CD14-positive monocyte (primary cell): ENCODE measurements around the gene TOR1AIP2. TPM values are rescaled to one million over a fixed set of nuclear protein-coding genes. Genes with fewer than 3 reads are reported as not detected.
A peak's percentile ranks its signal among the peaks of the same experiment; 100 is the strongest.

Experiments
- DNase-seq, 3 donors: peaks; one replicate each; pipeline ENCODE4 v3.0.0-alpha.2; 2011 to 2022
- H2AFZ ChIP-seq: 2 replicates; pipeline ENCODE4 v1.6.0; 2012; ENCODE audit warnings: mild to moderate bottlenecking, low read depth, low read length, inconsistent platforms; ENCODE audit not compliant: insufficient read depth, poor library complexity, severe bottlenecking
- H3K27ac ChIP-seq, 2 donors: 1 replicate in 1 of 2; 2 replicates in 1 of 2; pipeline ENCODE4 v1.5.1; 2012 to 2013; ENCODE audit warnings: low read length in 2 of 2, control low read depth in 1 of 2, inconsistent platforms in 1 of 2, low read depth in 1 of 2, mild to moderate bottlenecking in 1 of 2
- H3K27me3 ChIP-seq, 2 donors: one replicate each; pipeline versions ENCODE4 v1.6.0 to v1.6.1; 2011 to 2013; ENCODE audit warnings: low read length in 2 of 2; ENCODE audit not compliant: control insufficient read depth in 2 of 2, insufficient read depth in 2 of 2
- H3K36me3 ChIP-seq, 2 donors: replicated peaks in 1 of 2; 1 replicate in 1 of 2; 2 replicates in 1 of 2; pipeline versions ENCODE4 v1.5.1 to v1.6.1; 2012 to 2013; ENCODE audit warnings: low read length in 2 of 2, control low read depth in 1 of 2, inconsistent platforms in 1 of 2, mild to moderate bottlenecking in 1 of 2; ENCODE audit not compliant: insufficient read depth in 2 of 2, control insufficient read depth in 1 of 2
- H3K4me1 ChIP-seq, 2 donors: 1 replicate in 1 of 2; 2 replicates in 1 of 2; pipeline versions ENCODE4 v1.5.1 to v1.6.1; 2012 to 2013; ENCODE audit warnings: low read length in 2 of 2, control low read depth in 1 of 2, inconsistent platforms in 1 of 2, mild to moderate bottlenecking in 1 of 2, moderate library complexity in 1 of 2; ENCODE audit not compliant: insufficient read depth in 2 of 2, control insufficient read depth in 1 of 2
- H3K4me2 ChIP-seq: replicated peaks from 2 replicates; pipeline ENCODE3; 2012; ENCODE audit warnings: low read length, moderate library complexity, mild to moderate bottlenecking; ENCODE audit not compliant: poor library complexity, severe bottlenecking; ENCODE audit errors: extremely low read depth
- H3K4me3 ChIP-seq, 3 experiments: fragments of 200-600 bp in 1 of 3; sonication (generic) in 1 of 3; replicated peaks in 1 of 3; 1 replicate in 2 of 3; 2 replicates in 1 of 3; pipeline ENCODE4 v1.5.1; 2011 to 2013; ENCODE audit warnings: low read length in 3 of 3, mild to moderate bottlenecking in 3 of 3, control low read depth in 2 of 3, low read depth in 2 of 3, inconsistent platforms in 1 of 3, moderate library complexity in 1 of 3
- H3K79me2 ChIP-seq: 2 replicates; pipeline ENCODE4 v1.6.0; 2012; ENCODE audit warnings: mild to moderate bottlenecking, control low read depth, inconsistent platforms, low read length, moderate library complexity; ENCODE audit not compliant: insufficient read depth
- H3K9ac ChIP-seq: 2 replicates; pipeline ENCODE4 v1.6.0; 2017; ENCODE audit warnings: low read length, mild to moderate bottlenecking; ENCODE audit not compliant: insufficient read depth, poor library complexity, severe bottlenecking
- H3K9me3 ChIP-seq, 2 donors: replicated peaks in 1 of 2; 1 replicate in 1 of 2; 2 replicates in 1 of 2; pipeline versions ENCODE4 v1.5.1 to v1.6.1; 2012 to 2013; ENCODE audit warnings: low read length in 2 of 2, control low read depth in 1 of 2; ENCODE audit not compliant: control insufficient read depth in 1 of 2, insufficient read depth in 1 of 2
- H4K20me1 ChIP-seq: 2 replicates; pipeline ENCODE4 v1.6.0; 2012; ENCODE audit warnings: mild to moderate bottlenecking, low read length, control low read depth, moderate library complexity; ENCODE audit not compliant: insufficient read depth
- H3K27ac Mint-ChIP-seq, 7 donors: one replicate each; pipeline ENCODE4 v1.8.0; 2020; ENCODE audit warnings: mild to moderate bottlenecking in 7 of 7, mixed read lengths in 7 of 7, moderate library complexity in 6 of 7, inconsistent platforms in 2 of 7
- H3K27me3 Mint-ChIP-seq, 3 donors: one replicate each; pipeline ENCODE4 v1.8.0; 2021 to 2022; ENCODE audit warnings: low read depth in 3 of 3, mild to moderate bottlenecking in 3 of 3, mixed read lengths in 3 of 3, moderate library complexity in 3 of 3, inconsistent platforms in 1 of 3
- H3K36me3 Mint-ChIP-seq, 2 donors: one replicate each; pipeline ENCODE4 v1.8.0; 2020; ENCODE audit warnings: mixed read lengths in 2 of 2, inconsistent platforms in 1 of 2, mild to moderate bottlenecking in 1 of 2
- H3K4me1 Mint-ChIP-seq: one replicate; pipeline ENCODE4 v1.8.0; 2020; ENCODE audit warnings: mild to moderate bottlenecking, mixed read lengths
- H3K4me3 Mint-ChIP-seq, 2 donors: one replicate each; pipeline ENCODE4 v1.8.0; 2020; ENCODE audit warnings: mild to moderate bottlenecking in 2 of 2, mixed read lengths in 2 of 2, moderate library complexity in 1 of 2
- H3K9me3 Mint-ChIP-seq, 7 donors: one replicate each; pipeline ENCODE4 v1.8.0; 2020 to 2022; ENCODE audit warnings: mixed read lengths in 7 of 7, mild to moderate bottlenecking in 6 of 7, moderate library complexity in 6 of 7, inconsistent platforms in 2 of 7
- CTCF ChIP-seq: fragments of 200-600 bp; IDR thresholded peaks from one replicate; pipeline ENCODE4 v1.8.0; 2022; ENCODE audit warnings: antibody characterized with exemption, mild to moderate bottlenecking
- WGBS: methylation state at CpG from one replicate; pipeline ENCODE4 v1.1.5; 2013; ENCODE audit warnings: missing lambda C conversion rate; ENCODE audit not compliant: insufficient coverage; 5-methylcytosine and 5-hydroxymethylcytosine counted together
- intact Hi-C, 2 donors: fragments of 100-400 bp; cut with micrococcal nuclease; formaldehyde crosslinking; loops; one replicate each; pipeline versions ENCODE4 v1.15.0 to v1.15.1; 2023
- polyA plus RNA-seq, 3 donors: library from polyadenylated mRNA; depleted of rRNA in 1 of 3; unstranded in 2 of 3; stranded (reverse) in 1 of 3; fragments of 300-500 nt in 2 of 3; fragments of >200 nt in 1 of 3; fragmentation: Illumina TruSeq in 2 of 3; gene quantifications; 1 replicate in 2 of 3; 2 replicates in 1 of 3; pipeline ENCODE4 v1.2.3, GENCODE V29; 2012 to 2021

TOR1AIP2 gene
- polyA plus RNA-seq, 3 donors = 9.9 to 21.5 (median 20.5) TPM

- H3K36me3 ChIP-seq = peaks cover 40 to 48% of the 10 kb centered on the region in 2 donors
- H3K9me3 ChIP-seq = no peaks in the 10 kb centered on the region
- Mint-ChIP-seq H3K9me3 (no peaks in the 10 kb centered on the region), H3K4me3 (no peak overlapping the region), H3K4me1 (peaks cover 5% of the 10 kb centered on the region), H3K27me3 (no peaks in the 10 kb centered on the region), H3K27ac (peak overlapping the region in 1 of 7 donors; percentile 62), H3K36me3 (peaks cover 33 to 46% of the 10 kb centered on the region in 2 donors)
- H3K79me2 ChIP-seq = no peaks in the 10 kb centered on the region
- H3K27me3 ChIP-seq = no peaks in the 10 kb centered on the region
- peak overlapping the region in 1 of 2 donors; percentile 39 for H3K27ac ChIP-seq
- no peak overlapping the region for H2AFZ ChIP-seq
- no peak for DNase-seq
- no peak for TF ChIP-seq CTCF
- no CpG with 5 or more reads among the region's 8 CpGs for whole genome bisulfite sequencing
- H4K20me1 ChIP-seq = peaks cover 4% of the 10 kb centered on the region
- no peak overlapping the region for H3K4me3 ChIP-seq
- no peak overlapping the region for H3K4me2 ChIP-seq
- intact Hi-C loops = no loop called here
- peaks cover 0 to 4% of the 10 kb centered on the region in 2 donors for H3K4me1 ChIP-seq
- no peak overlapping the region for H3K9ac ChIP-seq
These were observed 44.6 kb upstream of the TOR1AIP2 start for GRCh38 chr1:179921981-179922872.

DNA sequence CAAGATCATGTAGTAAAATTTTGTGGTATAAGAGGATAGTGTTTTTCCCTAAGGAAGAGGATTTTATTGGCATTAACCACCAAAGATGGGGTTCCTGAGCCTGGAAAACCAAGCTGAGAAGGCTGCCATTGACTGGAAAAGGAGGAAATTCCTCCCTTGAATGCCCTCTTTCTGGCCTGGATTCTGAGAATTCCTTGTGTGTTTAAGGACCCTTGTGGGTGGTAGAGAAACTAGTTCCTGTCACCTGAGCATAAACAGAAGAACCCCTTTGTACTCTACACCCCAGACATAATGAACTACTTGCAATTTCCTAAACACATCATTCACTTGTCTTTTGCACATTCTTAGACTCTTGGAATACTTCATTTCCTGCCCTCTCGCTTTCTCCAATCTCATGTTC lies 43.9 kb upstream of the TOR1AIP2 start:
- peaks cover 5% of the 10 kb centered on the region for H3K4me1 Mint-ChIP-seq
- no peaks in the 10 kb centered on the region for H3K9me3 ChIP-seq
- TF ChIP-seq CTCF = no peak
- peaks cover 4% of the 10 kb centered on the region for H4K20me1 ChIP-seq
- H3K27ac ChIP-seq = no peak overlapping the region
- H3K4me3 Mint-ChIP-seq = no peak overlapping the region
- H3K27ac Mint-ChIP-seq = peak overlapping the region in 2 of 7 donors; percentile 62 to 63
- peaks cover 46 to 56% of the 10 kb centered on the region in 2 donors for H3K36me3 ChIP-seq
- H3K9ac ChIP-seq = no peak overlapping the region
- peaks cover 0 to 4% of the 10 kb centered on the region in 2 donors for H3K4me1 ChIP-seq
- intact Hi-C loops = no loop called here
- H3K4me3 ChIP-seq = no peak overlapping the region
- H3K79me2 ChIP-seq = no peaks in the 10 kb centered on the region
- H3K4me2 ChIP-seq = no peak overlapping the region
- H3K9me3 Mint-ChIP-seq = no peaks in the 10 kb centered on the region
- peaks cover 37 to 53% of the 10 kb centered on the region in 2 donors for H3K36me3 Mint-ChIP-seq
- H2AFZ ChIP-seq = no peak overlapping the region
- H3K27me3 Mint-ChIP-seq = no peaks in the 10 kb centered on the region
- WGBS = 88% methylated on average over 1 of the region's 1 CpG
- DNase-seq = no peak
- no peaks in the 10 kb centered on the region for H3K27me3 ChIP-seq
